H7 (cell line): Measurements from ENCODE around the gene LMTK2. TPM values are rescaled to one million over a fixed set of nuclear protein-coding genes. Genes with fewer than 3 reads are reported as not detected.
"Not testable (repeated sequence)": the region's sequence is repeated elsewhere in the genome, so short reads cannot be mapped to it uniquely, and the experiment has no call there.

Source experiments
- DNase-seq: peaks from one replicate; pipeline ENCODE4 v3.0.0; 2012
- H3K27me3 ChIP-seq: 2 replicates; pipeline ENCODE4 v1.6.0; 2011; ENCODE audit warnings: mild to moderate bottlenecking, low read length; ENCODE audit not compliant: control insufficient read depth, insufficient read depth
- H3K36me3 ChIP-seq: replicated peaks from 2 replicates; pipeline ENCODE4 v1.5.1; 2011; ENCODE audit warnings: low read length; ENCODE audit not compliant: control insufficient read depth, insufficient read depth
- H3K4me3 ChIP-seq: 2 replicates; pipeline ENCODE4 v1.5.1; 2011; ENCODE audit warnings: low read depth, mild to moderate bottlenecking, control low read depth, low read length, moderate library complexity; ENCODE audit not compliant: insufficient read depth
- total RNA-seq: library from RNA; depleted of rRNA; stranded (reverse); fragments of >200 nt; shearing (Covaris generic); gene quantifications from 2 replicates; pipeline ENCODE4 v1.2.3, GENCODE V29; 2014

Gene LMTK2
- total RNA-seq, 1 experiment from 2014 or later = 12.6 TPM

GRCh38 chr7:98119256-98119918, 12.7 kb downstream of the LMTK2 start:
- Histone ChIP-seq H3K36me3 (no peaks in the 10 kb centered on the region), H3K4me3 (no peak overlapping the region), H3K27me3 (no peaks in the 10 kb centered on the region)
- no peak for DNase-seq

- no peak for DNase-seq
- Histone ChIP-seq H3K36me3 (no peaks in the 10 kb centered on the region), H3K27me3 (no peaks in the 10 kb centered on the region), H3K4me3 (no peak overlapping the region)
Observed at GRCh38 chr7:98120559-98120958, 13.9 kb downstream of the LMTK2 start.

GRCh38 chr7:98121388-98121787, 14.7 kb downstream of the LMTK2 start:
- H3K36me3 ChIP-seq, H3K27me3 ChIP-seq, H3K4me3 ChIP-seq, DNase-seq: not testable (repeated sequence)

- no peaks in the 10 kb centered on the region for H3K27me3 ChIP-seq
- DNase-seq = no peak
Observed at GRCh38 chr7:98123365-98123696, 16.7 kb downstream of the LMTK2 start.

GRCh38 chr7:98125759-98126158, 19.1 kb downstream of the LMTK2 start:
- no peak for DNase-seq
- H3K4me3 ChIP-seq = no peak overlapping the region
- H3K27me3 ChIP-seq = no peaks in the 10 kb centered on the region
- H3K36me3 ChIP-seq = no peaks in the 10 kb centered on the region

More at GRCh38 chr7:98123365-98123696, 16.7 kb downstream of the LMTK2 start:
- Histone ChIP-seq H3K4me3 (no peak overlapping the region), H3K36me3 (no peaks in the 10 kb centered on the region)

- no peaks in the 10 kb centered on the region for H3K27me3 ChIP-seq
- H3K36me3 ChIP-seq = no peaks in the 10 kb centered on the region
- DNase-seq = no peak
- no peak overlapping the region for H3K4me3 ChIP-seq
Observed at GRCh38 chr7:98126311-98127142, 19.9 kb downstream of the LMTK2 start.

- DNase-seq = no peak
- Histone ChIP-seq H3K36me3 (no peaks in the 10 kb centered on the region), H3K27me3 (no peaks in the 10 kb centered on the region), H3K4me3 (no peak overlapping the region)
Observed at GRCh38 chr7:98128346-98128745, 21.7 kb downstream of the LMTK2 start.

- no peak overlapping the region for H3K4me3 ChIP-seq
- no peak for DNase-seq
- no peaks in the 10 kb centered on the region for H3K27me3 ChIP-seq
- no peaks in the 10 kb centered on the region for H3K36me3 ChIP-seq
Observed at GRCh38 chr7:98130959-98131358, 24.3 kb downstream of the LMTK2 start.

GRCh38 chr7:98133181-98133580, 26.5 kb downstream of the LMTK2 start:
- peak; percentile 19 for DNase-seq
- no peaks in the 10 kb centered on the region for H3K27me3 ChIP-seq

GRCh38 chr7:98133621-98134303, 27.1 kb downstream of the LMTK2 start:
- Histone ChIP-seq H3K4me3 (no peak overlapping the region), H3K36me3 (peaks cover 2% of the 10 kb centered on the region)
- DNase-seq = no peak

More at GRCh38 chr7:98133181-98133580, 26.5 kb downstream of the LMTK2 start:
- H3K36me3 ChIP-seq = no peaks in the 10 kb centered on the region
- no peak overlapping the region for H3K4me3 ChIP-seq

GRCh38 chr7:98134420-98135228, 28.0 kb downstream of the LMTK2 start:
- Histone ChIP-seq H3K4me3 (no peak overlapping the region), H3K27me3 (no peaks in the 10 kb centered on the region), H3K36me3 (peaks cover 4% of the 10 kb centered on the region)
- no peak for DNase-seq

More at GRCh38 chr7:98133621-98134303, 27.1 kb downstream of the LMTK2 start:
- H3K27me3 ChIP-seq = no peaks in the 10 kb centered on the region

GRCh38 chr7:98135984-98136383, 29.3 kb downstream of the LMTK2 start:
- no peaks in the 10 kb centered on the region for H3K27me3 ChIP-seq
- no peak overlapping the region for H3K4me3 ChIP-seq
- H3K36me3 ChIP-seq = peaks cover 4% of the 10 kb centered on the region
- DNase-seq = no peak

- H3K27me3 ChIP-seq = no peaks in the 10 kb centered on the region
- DNase-seq = no peak
- H3K36me3 ChIP-seq = peaks cover 7% of the 10 kb centered on the region
- no peak overlapping the region for H3K4me3 ChIP-seq
Observed at GRCh38 chr7:98136423-98136822, 29.8 kb downstream of the LMTK2 start.

GRCh38 chr7:98137134-98137825, 30.6 kb downstream of the LMTK2 start:
- no peak overlapping the region for H3K4me3 ChIP-seq
- peaks cover 8% of the 10 kb centered on the region for H3K36me3 ChIP-seq
- no peaks in the 10 kb centered on the region for H3K27me3 ChIP-seq
- DNase-seq = no peak
